Activated CD4-positive, alpha-beta T cell treated with anti-CD3 and anti-CD28 coated beads, Interleukin-2, amount 50 U/mL, for 16 hours (primary cell): ENCODE data around the gene TRABD.
"Not testable (repeated sequence)": the region's sequence is repeated elsewhere in the genome, so short reads cannot be mapped to it uniquely, and the experiment has no call there.

Experiments
- DNase-seq: peaks from one replicate; pipeline ENCODE4 v3.0.0-alpha.2; 2020

TRABD gene

GRCh38 chr22:50185375-50186087, at the start of gene TRABD:
TRABD (plus strand) TSS chr22:50185913; CDS start chr22:50193061, 7,148 bp downstream.
- peak; percentile 91 for DNase-seq

DNA sequence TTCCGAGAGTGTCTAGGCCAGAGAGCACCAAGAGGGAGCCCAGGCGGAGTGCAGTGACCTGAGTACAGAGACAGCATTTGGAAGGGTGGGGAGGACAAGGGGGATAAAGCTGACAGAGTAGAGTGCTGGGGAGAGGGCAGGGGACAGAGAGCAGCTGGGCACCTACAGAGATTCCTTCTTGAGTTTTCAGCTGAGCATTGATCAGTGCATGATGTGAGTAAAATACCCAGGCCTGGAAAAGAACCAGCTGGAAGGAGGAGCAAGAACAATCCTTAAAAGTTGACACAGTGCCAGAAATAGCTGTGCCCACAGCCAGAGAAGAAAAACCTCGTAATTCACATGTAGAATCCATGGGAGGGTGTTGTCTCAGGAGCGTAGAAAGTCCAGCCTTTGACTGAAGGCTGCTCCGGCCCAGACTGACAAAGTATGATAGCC, 49.1 kb upstream of the TRABD start:
- DNase-seq, result no peak

- not testable (repeated sequence) for DNase-seq
These were observed 48.4 kb upstream of the TRABD start for GRCh38 chr22:50137277-50137676.

- no peak for DNase-seq
These were observed 47.7 kb upstream of the TRABD start for GRCh38 chr22:50138041-50138440.

DNA sequence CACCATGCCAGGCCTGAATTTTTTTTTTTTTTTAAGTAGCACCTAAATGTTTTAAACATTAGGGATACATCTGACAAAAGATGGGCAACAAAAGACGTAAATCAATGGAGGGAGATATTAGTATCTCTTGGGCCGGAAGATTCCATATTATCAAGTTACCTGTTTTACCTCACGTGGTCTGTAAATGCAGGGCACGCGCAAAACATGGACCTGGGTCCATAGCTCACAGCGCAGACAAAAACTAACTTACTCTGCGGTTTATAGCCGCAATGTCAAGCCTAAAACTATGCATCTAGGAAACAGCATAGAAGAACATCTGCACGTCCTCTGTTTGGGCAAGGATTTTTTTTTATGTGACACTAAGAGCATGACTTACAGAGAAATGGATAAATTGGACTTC, 46.7 kb upstream of the TRABD start:
- DNase-seq, result no peak

- DNase-seq, result no peak
These were observed 45.8 kb upstream of the TRABD start for GRCh38 chr22:50139843-50140415.

DNA sequence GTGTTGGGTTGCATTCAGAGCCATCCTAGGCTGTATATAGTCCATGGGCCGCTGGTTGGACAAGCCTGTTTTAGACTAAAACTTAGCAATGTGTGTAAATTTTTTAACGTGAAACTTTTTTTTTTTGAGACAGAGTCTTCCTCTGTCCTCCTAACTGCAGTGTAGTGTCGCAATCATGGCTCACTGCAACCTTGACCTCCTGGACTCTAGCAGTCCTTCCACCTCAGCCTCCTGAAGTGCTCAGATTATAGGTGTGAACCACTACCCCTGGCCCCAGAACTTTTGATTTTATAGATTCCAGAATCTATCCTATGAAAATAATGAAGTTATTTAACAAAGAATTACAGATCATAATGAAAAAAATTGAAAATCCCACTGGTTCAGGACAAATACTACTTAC, 45.1 kb upstream of the TRABD start:
- no peak for DNase-seq

DNA sequence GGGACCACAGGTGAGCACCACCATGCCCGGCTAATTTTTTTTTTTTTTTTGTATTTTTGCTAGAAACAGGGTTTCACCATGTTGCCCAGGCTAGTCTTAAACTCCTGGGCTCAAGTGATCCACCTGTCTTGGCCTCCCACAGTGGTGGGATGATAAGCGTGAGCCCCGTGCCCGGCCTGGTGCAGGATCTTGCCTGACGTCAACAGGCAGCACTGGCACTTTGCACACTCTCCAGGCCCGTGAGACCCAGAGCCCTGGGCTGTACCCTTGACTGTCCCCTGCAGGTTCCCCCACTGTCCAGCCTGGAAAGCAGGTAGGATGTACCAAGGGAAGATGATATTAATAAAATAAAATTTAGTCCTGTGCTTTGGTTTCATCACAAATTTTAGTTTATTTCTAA, 44.3 kb upstream of the TRABD start:
- no peak for DNase-seq

DNA sequence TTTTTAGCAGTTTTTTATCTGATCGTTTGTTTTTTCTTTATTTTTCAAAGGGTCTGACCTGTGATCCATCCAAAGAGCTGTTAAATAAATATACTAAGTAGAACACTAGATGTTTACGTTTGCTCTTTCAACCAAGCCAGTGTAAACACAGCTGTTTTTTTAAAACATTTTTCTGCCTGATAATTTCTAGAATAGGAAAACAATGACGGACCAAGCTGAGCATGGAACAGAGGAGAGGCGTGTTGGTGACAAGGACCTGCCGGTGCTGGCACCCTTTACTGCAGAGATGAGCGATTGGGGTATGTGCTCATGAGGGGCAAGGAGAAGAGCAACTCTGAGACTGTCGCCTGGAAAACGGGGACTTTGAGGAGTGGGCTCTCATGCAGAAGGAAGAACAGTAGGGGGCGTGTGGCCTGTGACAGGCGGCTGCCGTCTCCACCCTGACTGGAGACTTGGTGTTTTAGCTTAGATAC, 43.8 kb upstream of the TRABD start:
- no peak for DNase-seq

DNA sequence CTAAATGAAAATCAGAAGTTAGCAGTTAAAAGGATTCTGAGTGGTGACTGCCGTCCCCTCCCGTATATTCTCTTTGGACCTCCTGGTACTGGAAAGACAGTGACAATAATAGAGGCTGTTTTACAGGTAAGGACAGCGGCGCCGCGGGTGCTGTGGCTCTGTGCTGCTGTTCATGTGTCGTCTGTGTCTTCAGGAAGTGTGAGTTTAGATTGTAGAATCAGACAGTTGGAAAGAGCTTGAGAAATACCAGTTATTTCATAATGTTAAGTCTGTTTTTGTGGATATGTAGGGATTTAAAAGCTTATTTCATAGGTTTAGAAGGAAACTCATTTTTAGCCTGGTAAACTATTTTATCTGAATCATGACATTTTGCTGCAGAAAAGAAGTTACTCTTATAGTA, 42.6 kb upstream of the TRABD start:
- no peak for DNase-seq

GRCh38 chr22:50144005-50144614, 41.6 kb upstream of the TRABD start:
- DNase-seq, result no peak

DNA sequence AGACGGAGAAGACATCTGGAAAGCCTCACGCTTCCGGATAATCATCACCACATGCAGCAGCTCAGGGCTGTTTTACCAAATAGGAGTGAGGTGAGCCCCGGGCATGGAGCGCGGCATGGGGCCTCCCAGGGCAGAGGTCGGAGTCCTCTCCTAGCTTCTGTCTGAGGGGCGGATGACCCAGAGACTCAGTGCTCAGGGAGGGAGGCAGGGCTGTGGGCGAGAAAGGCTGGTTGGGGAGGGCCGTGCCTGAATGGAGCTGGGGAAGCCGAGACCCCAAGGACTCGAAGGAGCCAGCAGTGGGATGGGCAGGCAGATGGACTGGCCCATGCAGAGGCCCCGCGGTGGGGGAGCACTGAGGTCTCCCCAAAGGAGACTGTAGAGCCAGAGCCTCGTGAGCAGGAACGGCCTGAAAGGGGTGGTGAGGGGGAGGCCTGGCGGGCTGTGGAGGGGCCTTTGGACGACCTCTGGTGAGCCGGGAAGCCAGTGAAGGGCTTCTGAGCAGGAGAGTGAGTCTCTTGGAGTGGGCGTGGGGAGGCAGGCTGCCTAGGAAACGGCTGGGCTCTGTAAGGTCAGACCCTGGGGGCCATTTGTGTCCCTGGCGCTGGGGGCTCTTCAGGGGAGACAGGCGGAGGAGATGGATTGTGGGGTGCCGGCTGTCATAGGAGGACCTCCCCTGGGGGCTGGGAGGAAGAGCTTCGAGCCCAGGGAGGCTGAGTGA, 39.8 kb upstream of the TRABD start:
- no peak for DNase-seq

DNA sequence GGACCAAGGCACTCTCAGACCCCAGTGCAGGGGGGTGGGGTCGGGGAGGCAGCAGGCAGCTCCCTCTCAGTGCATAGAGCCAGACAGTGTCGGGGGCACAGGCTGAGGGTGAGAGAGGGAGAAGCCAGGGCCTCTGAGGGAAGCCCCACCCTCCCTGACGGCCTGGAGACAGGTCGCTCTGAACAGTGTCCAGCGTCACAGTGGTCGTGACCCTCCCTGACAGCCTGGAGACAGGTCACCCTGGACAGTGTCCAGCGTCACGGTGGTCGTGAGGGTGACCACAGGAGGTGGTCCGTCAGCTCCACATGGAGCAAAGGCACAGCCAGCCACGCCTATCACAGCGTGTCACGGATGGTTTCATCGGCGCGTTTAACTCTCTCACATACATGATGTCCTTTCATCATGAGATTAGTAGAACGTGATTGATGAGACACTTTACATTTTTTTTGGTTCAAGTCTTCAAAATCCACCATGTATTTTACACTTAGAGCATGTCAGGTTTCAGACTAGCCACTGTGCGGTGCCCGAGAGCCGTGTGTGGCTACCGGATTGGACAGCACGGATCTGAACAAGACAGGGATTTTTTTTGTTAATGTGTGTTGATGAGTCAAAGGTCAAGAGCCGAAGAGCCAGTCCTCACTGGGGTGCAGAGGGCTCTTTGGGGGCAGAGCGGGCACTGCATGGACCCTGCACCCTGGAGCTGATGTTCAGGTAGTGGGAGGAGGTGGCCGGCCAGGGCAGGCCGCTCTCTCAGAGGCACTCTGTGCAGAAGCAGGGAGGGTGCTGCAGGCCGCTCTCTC, 39.1 kb upstream of the TRABD start:
- no peak for DNase-seq

- not testable (repeated sequence) for DNase-seq
These were observed 38.2 kb upstream of the TRABD start for GRCh38 chr22:50147258-50148165.

DNA sequence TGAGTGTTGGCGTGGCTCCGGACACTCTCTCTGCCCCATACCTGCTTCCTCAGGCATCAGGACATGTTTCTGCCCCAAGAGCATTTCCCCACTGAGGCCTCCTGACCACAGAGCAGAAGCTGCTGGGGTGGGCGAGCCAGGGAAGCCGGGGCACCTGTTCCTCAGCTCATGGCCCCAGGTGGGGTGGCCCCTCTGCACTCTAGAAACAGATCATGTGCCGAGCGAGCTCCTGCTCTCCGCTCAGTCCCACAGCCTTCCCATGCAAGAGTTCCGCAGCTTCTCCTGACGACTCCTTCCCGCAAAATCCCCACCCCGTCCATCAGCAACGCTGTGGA, 37.6 kb upstream of the TRABD start:
- DNase-seq, result no peak

DNA sequence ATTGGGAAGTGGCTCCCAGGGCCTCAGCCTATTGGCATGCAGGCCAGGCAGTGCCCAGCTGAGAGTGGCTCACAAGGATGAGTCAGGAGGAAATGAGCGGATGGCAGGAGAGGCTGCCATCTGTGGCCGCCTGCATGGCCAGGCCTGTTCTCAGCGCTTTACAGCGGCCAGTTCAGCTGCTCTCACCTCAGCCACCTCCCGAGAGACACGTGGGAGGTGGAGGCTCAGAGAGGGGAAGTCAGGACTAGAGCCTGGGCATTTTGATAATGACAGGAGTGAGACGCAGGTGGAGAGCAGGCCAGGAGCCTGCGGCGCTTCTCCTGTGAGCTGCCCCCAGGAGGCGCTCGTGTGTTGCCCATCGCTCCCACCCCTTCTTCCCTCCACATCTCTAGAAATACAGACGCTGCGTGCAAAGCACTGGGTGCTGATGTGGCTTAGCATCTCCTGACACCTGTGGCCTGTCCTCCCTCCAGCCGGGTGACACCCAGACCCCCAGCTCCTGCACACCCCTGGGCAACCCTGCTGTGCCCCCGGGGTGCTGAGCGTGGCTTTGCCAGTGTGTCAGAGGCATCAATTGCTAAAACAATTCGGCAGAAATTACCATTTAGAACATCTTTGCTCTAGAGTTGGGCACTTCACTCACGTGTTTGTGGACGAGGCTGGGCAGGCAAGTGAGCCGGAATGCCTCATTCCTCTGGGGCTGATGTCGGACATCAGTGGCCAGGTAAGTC, 36.6 kb upstream of the TRABD start:
- peak; percentile 76 for DNase-seq

DNA sequence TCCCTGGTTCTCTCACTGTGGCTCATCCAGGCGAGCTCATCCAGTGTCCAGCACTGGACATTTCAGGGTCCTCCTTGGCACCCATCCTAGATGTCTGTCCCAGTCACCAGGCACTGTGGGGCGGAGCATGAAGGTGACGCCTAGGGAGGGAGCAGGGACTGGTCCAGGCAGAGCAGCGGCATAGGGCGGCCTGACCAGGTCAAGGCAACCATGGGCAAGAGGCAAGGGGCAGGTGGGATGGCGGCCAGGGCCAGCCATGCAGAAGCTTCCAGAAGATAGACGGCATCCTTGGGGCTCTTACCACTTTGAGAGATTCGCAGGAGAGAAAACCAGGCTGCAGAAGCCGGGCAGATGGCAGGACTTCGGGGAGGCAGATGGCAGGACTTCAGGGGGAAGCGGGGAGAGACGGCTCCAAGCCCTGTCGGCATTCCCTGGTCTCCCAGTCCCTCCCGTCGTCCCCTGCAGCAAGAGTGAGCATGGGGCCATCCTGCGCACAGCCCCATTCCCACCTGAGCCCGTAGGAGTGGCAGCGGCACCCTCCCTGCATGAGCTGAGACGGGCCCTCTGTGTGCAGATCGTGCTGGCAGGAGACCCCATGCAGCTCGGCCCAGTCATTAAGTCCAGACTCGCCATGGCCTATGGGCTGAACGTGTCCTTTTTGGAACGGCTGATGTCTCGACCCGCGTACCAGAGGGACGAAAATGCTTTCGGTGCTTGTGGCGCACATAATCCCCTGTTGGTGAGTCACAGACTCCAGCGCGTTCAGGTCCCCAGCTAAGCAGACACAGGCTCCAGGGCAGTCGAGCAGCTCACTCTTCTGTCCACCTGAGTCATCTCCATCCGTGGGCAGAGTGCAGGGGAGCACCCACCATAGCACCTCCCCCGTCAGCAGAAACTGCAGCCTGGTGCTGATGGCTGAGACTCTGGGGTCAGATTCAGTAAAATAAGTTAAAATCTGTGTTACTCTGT, 35.3 kb upstream of the TRABD start:
- DNase-seq, result no peak

GRCh38 chr22:50151571-50152537, 33.9 kb upstream of the TRABD start:
- DNase-seq, result no peak
